ENCODE data around the gene ARL11.

The ARL11 gene

DNA sequence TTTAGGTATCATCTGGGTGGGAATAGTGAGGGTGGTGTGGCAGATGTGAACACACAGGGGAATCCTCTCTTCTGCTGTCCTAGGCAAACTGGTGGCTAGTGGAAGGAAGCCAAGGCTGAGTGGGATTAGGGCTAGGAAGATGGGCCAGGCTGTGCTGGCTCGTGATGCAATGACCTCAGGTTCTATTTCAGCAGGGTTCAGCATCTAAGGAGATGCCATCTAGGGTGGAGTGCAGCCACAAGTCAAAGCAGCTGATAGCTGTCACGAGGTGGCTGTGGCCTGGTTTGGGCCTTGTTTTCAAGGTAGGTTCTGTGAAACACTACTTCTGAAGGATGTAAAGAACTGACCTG, 21.6 kb downstream of the ARL11 start:
- DNase-seq = no peak

DNA sequence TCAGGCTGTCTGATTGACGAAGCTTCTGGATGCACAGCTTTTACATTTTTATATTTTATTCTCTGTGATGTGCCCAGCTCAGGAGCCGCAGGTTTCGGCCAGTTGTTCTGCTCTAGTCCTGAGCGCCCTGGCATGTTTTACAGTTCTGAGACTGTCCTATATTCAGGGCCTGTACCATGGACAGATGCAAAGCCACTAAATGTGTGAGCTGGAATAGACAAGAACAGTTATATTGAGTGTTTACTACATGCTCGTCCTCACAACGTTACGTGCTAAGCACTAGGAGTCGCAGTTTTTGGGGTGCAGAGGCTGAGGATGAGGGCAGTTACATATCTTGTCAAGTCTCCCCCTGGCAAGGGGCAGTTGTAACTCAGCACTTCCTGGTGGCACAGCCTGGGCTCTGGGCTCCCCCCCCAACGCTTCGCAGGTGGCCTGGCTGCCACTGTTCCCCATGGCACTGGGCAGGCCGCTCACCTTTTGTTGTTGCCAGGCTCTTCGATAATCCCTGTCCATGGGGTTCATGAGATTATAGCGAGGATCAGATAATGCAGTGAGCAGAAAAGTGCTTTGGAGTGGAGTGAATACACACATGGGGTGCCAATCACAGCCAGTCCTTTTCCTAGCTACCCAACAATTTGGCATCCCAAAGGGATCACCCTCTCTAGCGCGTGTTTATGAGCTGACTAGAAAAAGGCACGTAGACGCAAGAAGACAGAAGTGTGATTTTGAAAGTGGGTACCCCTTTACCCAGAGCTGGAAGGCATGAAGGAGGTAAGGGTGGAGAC, 23.5 kb downstream of the ARL11 start:
- no peak for DNase-seq

DNA sequence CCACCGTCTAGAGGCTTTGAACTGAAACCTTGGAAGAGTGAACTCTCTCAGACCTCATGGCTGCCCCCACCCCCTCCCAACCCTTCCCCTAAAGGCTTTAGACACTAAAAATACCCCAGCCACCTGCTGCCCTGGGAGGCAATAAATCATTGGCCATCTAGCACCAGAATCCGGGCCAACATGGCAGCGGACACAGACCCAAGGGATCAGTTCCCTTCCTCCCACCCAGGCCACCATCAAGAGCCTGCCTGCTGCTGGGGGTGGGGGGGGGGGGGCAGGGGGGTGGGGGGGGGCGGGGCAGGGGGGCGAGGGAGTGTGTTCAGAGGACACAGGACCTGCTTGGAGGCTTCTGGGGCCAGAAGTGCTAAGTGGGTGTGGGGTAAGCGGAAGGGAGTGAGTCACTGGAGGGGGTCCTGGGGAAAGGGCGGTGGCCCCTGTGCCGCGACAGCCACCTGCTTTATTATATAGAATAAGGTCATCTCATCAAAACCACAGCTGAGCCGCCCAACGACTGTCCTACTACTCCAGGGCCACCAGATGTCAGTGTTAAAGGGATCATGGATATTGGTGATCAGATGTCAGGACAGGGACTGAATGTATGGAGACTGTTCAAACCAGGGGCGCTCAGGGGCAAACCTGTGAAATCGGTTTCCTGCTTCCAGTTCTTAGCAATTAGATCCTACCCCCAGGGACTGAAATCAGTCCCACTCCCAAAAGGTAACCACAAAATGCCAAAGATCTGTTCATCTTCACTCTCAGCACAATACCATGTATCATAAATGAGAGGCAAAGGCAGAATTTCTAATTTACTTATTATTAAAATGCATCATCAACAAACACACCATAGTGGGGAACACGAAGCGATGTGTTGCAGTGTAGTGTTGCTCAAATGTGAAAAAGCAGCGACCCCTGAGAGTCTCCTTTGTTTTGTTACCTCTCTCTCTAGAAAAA, 24.3 kb downstream of the ARL11 start:
- no peak for DNase-seq

GRCh38 chr13:49653478-49653877, 25.2 kb downstream of the ARL11 start:
- DNase-seq = no peak

DNA sequence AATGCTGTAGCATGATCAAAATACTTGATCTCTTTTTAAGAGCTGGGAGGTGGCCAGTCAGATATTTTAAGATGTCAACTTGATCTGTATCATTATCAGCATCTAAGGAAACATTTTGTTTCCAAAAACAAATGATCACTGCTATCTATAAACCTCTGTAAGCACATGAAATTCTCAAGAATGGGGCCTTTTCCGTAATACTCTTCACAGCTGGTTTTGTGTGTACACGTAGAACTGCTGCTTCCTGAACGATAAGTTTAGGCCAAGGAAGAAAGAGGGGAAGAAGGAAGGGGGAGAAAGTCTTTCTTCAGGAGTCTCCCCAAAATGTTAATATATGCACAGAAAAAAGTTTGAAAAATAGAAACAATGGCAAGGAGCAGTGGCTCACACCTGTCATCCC, 25.7 kb downstream of the ARL11 start:
- no peak for DNase-seq

GRCh38 chr13:49655906-49656305, 27.6 kb downstream of the ARL11 start:
- no peak for DNase-seq

DNA sequence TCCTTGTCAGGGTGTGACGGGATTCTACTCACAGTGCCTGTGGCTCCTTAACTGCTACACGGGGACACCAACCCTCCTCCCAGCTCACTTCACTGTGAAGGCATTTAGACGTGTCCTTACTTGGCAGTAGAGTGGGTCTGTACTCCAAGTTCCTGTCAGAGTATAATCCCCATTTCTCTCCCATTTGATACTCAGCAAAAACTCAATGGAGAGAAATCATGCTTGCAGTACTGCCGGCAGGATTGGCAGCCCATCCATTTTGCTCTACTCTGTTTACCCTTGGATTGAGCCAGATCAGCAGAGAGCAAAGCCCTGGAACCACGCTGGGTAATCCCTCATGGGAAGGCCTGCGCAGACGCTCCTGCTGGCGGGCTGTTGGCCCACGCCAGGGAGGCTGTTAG, 28.9 kb downstream of the ARL11 start:
- DNase-seq = no peak

- DNase-seq = no peak
Measured at GRCh38 chr13:49664606-49665005, 36.3 kb downstream of the ARL11 start.

DNA sequence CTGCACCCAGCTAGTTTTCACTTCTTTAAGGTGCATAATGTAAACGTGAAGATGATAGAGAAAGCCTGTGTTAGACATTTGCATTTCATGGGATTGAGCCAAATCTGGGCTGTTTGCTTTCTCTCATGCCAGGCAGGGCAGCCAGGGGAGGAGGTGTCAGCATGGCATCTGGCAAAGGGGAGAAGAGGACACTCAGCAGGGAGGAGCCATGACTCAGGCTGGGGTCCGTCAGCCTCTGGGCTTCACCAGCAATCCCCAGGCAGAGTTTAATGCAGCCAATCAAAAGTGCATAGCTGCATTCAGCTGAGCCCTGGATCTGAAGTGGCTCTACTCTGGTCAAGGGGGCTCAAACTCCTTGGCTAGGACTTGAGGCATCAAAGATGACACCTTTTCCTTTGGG, 39.5 kb downstream of the ARL11 start:
- DNase-seq = no peak

DNA sequence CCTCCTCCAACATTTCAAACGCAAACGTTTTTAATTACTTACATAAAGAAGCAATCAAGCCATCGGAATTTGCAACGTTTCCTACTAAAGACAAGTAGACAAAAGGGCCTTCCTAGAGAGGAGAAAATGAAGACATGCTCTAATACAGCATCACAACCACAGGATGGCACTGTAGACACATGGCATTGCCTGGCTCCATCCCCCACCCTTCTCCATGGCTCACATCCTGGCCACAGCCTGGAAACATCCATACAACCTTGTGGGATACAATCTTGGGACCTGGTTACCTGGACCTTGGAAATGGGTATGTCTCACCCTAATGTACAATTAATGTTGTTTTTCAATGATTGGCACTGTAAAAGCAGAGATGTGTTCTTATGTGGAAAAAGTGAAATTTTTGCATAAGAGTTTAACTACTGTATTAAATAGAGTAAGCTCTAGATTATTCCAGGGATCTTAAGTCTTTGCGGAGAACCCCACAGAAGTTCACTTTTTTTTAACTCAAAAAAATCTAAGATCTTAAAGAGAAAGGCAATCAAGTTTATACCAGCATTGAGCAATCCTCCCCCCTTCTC, 41.5 kb downstream of the ARL11 start:
- no peak for DNase-seq

DNA sequence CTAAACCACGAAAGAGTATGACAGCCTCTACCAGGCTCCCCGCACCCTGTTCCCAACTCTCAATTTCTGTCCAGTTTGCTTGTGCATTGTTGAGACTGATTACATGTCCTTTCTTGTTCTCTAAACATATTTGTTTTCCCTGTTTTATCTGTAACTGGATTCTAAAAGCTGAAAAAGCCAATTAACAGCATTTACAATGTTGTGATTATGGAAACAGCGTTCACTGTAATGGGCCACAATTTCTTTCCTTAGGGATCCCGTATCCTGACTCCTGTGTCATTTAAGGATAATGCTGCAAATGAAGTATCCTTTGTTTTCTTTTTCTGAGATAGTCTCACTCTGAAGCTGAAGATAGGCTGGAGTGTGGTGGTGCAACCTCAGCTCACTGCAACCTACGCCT, 42.5 kb downstream of the ARL11 start:
- DNase-seq = no peak

DNA sequence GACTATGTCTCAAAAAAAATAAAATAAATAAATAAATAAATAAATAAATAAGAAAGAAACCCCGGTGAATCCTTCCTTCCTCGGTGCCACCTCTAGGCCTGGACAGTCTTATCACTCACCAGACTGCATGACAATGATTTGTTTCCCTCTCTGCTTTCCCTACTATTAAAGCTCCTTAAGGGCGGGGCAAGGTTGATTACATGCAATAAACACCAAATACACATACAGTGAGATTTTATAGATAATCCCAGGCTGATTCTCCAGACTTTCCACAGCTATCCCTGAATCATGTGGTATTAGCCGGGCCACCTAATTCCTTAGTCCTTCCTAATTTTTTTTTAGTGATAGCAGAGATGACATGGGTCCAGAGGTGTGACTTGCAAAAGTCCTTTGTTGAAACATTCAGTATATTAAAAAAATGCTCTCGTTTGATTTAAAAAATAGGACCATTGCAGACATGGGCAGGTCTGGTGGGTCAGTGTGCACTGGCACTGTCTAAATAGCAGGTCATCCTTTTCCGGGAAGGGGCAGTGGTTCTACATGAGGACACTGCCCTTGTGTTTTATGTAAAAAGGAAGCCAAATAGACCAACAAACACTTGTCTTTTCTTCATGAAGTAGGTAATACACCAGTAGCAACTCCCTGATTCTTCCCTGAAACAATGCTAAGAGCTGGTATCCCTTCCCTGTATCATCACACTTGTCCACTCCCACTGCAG, 48.4 kb downstream of the ARL11 start:
- no peak for DNase-seq

DNA sequence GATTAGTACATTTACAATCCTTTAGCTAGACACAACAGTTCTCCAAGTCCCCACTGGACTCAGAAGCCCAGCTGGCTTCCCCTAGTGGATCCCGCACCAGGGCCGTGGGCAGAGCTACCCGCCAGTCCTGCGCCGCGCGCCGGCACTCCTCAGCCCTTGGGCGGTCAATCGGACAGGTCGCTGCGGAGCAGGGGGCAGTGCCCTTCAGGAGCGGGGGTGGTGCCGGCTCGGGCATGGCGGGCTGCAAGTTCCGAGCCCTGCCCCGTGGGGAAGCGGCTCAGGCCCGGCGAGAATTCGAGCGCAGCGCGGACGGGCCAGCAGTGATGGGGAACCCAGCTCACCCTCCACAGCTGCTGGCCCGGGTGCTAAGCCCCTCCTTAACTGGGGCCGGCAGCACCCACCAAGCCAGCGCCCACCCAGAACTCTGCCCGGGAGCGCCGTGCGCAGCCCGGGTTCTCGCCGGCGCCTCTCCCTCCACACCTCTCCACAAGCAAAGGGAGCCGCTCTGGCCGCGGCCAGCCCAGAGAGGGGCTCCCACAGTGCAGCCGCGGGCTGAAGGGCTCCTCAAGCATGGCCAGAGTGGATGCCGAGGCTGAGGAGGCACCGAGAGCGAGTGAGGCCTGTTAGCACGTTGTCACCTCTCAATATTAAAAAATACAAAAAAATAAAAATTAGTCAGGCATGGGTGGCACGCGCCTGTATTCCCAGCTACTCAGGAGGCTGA, 50.0 kb downstream of the ARL11 start:
- no peak for DNase-seq

- DNase-seq = no peak
Measured at GRCh38 chr13:49679246-49679645, 50.9 kb downstream of the ARL11 start.

DNA sequence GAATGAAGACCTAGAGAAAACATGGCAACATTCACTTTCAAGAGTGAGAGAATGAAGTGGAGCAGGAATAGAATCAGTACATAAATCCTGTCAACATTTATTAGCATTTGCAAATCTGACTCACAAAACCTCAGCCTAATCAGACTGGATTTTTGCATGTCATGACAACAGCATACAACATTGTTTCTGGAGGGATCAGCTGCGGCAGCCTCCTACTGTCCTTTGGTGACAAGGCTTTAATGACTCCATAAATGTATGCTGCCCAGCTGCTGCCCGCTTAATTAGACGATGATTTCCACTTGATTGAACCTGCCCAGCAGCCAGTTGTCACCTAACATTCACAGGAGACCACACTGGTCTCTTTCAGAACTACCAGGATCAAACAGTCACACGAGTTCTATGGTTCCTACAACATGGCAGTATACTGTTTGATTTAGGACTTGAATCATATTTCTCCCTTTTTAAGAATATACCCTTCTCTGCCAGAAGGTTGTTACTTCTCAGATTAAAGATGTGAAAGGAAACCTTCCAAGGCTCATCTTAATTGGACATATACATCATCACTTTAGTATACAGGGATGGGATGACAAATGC, 53.6 kb downstream of the ARL11 start:
- DNase-seq = peak; percentile 32
